HG03025 (cell line): ENCODE measurements around the gene CYGB.

Experiments
- ATAC-seq: cut with Tn5 transposase; IDR thresholded peaks from one replicate; pipeline ENCODE4 v1.9.1; 2021; ENCODE audit warnings: mild to moderate bottlenecking, moderate library complexity; ENCODE audit not compliant: unreplicated experiment, low FRiP score

The CYGB gene

DNA sequence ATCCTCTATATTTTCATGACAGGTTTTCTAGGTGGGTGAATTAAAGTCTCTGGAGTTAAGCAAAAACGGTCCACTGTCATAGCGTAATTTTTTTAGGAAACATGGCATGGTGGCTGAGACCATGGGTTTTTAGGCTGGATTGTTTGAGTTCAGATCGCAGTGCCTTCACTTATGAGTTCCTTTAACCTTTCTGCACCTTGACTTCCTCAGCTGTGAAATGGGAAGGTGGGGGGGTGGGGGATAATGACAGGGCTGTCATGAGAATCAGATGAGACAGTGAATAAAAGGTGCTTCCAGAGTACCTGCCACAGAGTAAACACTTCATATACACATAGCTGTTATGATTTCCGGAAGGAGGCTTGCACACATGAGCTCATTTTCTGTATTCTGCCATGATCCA is 14.2 kb upstream of the CYGB start:
- ATAC-seq = no peak

DNA sequence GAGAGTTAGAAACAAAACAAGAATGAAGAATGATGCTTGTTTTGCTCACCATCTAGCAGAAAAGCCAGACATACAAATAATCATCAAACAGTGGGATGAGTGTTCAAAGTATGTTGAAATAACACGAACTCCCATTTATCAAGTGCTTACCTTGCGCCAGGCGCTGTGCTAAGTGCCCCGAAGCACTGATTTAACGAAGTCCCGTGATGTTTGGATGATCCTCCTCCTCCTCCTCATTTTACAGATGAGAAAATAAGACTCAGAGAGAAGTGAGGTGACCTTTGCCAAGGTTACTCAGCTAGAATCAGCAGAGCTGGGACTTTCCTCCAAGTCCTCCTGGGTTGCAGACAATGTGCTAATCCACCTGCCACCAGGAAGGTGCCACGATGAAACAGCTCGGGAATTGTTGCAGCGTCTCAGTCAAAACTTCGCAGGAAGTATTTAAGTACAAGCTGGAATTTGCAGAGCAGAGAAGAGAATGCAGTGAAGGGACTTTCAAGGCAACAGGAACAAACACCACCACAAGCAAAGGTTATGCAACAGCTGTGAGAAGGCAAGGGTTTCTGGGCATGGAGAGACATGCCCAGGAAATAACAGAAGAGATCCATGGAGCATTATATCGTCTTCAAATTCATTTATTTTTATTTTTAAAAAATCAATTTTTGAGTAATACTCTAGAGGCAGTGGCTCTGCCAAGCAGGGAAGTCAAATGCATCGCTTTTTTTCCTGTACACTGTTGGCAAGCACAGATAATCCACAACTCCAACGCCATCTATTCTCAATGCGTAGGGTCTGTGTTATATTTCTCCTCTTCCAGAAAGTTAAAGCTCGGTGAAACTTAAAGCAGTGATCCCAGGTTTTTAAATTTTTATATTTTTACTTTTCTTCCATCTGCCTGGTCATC is 13.5 kb upstream of the CYGB start:
- no peak for ATAC-seq

DNA sequence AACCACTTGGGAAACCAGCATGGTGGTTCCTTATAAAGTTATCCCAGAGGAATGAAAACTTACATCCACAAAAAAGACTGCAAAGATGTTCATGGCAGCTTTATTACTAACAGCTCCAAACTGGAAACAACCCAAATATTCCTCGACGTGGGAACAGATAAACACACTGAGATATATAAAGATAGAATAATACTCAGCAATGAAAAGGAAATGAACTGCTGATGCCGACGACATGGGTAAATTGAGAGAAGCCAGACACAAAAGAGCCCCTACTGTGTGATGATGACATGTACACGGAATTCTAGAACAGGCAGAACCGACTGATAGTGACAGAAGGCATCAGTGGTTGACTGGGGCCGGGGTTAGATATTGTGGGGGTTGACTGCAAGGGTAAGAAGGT is 12.0 kb upstream of the CYGB start:
- ATAC-seq = no peak

DNA sequence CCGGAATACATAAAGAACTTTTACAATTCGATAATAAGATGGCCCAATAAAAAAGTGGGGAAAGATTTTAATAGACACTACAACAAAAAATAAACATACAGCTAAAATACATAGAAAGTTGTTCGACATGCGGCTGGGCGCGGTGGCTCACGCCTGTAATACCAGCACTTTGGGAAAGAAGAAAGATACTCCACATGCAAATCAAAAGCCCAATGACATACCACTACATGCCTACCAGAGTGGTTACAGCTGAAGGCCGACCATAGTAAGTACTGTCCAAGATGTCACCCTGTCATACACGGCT is 11.7 kb upstream of the CYGB start:
- ATAC-seq = no peak

DNA sequence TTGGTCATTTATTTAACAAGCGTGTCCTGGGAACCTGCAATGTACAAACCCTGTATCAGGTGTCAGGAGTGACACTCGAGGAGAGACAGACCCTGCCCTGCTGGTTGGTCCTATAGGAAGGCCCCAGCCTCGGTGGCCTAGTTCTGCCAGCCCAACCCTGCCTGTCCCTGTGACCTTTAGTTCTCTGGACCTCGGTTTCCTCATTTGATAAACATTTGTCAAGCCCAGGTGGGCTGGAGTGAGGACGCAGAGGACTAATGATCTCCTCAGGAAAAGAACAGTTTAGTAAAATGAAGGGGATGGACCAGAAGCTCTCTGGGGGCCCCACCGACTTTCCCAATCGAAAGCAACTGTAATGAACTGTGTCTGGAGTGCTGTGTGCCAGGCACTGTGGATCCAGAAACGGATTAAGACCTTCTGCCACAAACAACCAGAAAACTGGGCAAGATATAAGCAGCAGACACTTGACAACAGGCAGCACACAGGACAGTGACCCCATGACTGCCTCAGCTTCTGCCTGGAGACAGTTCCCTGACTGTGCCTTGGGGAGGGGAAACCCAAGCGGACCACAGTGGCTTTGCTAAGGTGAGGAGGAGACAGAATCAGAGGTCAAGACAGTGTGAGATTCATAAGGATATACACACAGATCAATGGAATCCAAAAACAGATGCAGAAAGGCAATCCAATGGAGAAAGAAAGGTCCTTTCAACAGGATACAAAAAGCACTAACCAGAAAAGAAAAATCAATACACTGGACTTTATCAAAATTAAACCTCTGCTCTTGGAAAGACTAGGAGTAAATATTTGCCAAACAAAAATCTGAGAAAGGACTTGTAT is 11.1 kb upstream of the CYGB start:
- no peak for ATAC-seq

DNA sequence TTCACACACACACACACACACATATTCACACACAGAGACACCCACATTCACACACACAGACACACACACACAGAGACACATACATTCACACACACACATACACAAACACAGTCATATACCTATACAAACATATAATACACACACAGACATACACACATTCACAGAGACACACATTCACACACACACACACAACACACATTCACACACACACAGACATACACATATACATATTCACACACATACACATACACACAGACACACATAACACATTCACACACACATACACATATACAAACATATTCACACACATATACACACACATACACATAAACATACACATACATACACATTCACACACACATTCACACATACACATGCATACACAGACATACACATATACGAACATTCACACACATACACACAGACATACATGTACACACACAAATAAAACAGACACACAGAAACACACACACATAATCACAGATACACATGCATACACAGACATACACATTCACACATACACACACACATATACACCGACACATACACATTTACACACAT is 10.2 kb upstream of the CYGB start:
- no peak for ATAC-seq

DNA sequence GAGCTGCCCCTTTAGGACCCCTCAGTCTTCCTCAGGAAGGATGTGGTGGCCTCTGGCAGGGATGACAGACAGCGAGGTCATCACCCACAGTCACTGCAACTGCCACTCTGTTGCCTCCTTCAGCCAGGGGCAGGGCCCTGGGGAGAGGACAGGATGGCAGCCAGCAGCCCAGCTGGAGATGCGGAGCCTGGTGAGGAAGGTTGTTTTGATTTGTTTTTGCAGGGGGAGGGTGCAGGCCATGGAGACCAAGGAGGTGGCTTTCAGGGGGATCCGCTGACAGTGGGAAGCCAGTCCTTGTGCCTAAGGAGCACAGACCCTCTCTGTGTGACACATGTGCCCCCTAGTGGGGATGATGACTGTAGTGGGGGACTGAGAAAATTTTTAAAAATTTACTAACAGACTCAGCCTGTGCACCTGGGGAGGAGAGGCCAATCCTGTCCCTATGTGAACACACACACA is 9.7 kb upstream of the CYGB start:
- ATAC-seq = no peak

DNA sequence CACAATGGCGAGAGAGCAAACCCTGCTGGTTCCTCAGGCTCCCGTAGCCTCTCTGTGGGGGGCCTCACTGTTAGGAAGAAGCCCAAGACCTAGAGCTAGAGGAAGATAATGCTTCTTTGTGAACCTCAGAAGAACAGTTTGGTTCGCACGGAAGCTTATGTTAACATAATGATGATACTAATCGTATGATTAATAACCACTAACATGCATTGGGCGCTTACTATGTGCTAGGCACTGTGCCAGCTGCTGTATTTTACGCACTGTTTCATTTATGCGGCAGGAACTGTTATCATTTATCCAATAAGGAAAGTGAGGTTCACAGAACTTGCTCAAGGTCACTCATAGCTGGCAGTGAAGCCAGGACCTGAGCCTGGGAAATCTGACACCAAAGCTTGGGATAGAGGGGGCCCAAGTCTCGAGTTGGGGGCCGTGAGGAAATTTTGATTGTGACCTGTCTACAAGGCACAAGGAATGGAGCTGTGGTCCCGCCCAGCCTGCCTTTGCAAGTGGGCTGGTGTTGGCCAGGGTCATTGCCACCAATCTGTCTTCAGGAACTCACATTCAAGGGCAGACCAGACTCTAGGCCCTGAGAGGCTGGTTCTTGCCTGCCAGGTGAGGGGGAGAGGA is 9.2 kb upstream of the CYGB start:
- ATAC-seq = no peak

DNA sequence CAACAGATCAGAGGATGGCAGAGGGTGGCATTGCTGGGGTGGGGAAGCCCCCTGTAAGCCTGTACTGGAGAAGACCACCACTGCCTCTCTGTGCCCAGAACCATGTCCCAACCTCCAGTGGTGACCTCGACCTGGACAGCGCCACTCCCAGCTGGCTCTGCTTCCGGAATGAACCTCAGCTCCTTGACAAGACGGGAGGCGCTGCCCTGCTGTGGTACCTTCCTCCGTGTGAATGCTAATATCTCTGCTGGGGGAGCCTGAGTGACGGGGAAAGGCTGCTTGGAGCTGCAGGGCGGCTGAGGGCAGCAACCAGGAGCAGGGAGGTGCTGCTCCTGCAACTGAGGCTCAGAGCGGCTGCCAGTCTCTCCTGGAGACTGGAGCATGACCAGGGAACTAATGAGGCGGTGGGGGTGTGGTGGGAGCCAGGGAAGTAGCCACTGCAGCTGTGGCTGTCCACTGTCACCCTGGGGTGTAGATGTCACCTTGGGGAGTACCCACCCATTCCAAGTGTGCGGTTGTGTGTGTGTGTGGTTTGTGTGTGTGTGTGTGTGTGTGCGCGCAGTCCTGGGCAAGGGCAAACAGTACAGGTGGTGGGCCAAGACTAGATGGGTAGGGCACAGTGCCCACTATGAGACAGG is 8.5 kb upstream of the CYGB start:
- ATAC-seq = no peak

DNA sequence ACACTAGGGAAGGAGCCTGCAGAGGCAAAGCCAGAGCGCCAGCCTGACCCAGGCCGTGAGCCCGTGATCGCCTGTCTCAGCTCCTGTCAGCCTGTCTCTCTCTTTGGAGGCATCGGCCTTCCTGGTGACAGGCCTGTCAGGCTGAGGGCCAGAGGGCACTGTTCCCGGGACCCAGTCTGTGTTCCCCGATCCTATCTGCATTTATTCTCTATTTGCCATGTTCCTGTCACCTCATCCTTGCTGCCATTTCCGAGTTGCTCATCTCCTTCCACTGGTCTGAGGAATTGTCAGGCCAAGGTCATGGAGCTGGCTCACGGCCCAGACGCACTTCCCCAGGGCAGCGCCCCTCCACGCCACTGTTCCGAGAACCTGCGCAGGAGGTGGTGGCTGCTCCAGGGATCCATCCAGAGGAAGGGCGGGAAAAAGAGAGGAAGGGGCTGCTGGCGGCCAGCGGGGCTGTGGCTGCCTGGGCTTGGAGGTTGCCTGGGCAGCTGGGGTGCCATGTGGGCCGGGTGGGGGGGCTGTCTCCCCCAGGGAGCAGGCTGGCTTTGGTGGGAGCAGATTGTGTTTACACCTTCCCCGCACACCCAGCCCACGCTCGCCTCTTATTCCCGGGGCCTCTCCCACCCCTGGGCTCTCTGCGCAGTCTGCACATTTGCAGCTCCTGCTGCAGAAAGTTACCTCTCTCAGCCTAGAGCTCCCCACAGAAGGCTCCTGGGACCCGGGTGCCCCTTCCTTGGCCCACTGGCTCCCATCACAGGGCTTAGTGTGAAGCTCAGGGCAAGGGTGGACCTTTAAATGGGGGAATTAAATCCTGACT is 7.2 kb upstream of the CYGB start:
- no peak for ATAC-seq

DNA sequence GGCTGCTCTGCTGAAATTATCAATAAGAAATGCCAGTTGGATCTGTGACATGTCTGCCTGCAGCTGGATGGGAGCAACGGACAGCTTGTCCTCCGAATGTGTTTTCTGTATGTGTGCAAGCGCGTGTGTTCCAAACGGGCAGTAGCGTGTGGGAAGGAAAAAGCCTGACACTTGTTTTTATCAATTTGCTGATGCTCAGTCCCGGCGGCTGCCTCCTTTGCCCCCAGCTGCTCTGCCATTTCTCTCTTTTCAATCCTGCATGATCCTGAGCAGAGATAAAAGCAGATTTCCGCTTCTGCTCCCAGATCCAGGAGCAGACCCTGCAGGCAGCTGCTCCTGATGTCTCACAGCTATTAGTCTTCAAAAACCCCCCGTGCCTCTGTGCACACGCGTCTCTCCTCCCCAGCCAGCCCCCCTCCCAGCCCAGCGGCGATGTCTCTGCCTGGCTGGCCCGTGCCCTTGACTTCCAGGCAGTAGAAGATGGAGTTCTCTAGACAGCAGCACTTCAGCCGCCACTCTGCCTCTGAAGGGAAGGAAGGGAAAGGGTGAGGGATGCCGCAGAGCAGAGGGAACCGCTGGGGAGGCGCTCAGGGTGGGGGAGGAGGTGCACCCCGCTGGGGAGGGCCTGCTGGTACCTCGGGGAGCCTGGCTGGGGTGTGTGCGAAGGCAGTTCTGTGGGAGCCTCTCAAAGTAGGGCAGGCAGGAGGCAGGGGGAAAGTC is 6.5 kb upstream of the CYGB start:
- ATAC-seq = no peak

DNA sequence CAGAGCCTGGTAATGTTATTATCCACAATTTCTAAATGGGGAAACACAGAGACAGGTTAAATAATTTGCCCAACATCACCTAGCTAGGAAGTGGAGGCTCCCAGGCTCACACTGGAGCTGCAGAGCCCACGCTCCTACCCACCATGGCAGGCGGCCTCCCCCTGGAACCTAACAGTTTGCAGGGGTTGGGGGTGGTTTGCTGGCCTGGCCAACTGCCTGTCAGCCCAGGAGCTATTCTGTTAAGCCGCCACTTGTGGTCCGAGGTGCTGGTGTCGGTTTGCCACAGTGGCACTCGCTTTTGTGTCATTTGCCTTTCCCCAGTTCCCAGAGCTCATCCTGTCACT is 5.9 kb upstream of the CYGB start:
- no peak for ATAC-seq

DNA sequence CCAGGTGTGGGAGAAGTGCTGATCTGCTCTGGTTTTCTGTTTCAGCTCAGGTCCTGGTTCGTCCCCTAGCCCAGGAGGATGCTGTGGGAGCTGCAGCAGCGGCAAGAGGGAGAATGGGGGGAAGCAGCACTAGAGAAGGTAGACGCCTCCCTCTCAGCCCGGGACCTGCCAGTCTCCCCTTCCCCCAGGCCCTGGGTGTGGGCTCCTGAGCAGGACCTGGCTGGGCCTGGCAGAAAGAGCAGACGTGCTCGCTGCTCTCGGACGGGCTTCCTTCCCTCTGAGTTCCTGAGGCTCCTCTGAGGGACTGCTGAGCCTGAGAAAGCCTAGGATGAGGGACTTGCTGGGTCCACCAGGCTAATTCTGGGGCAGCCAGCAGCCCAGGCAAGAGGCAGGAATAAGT is 5.5 kb upstream of the CYGB start:
- no peak for ATAC-seq

DNA sequence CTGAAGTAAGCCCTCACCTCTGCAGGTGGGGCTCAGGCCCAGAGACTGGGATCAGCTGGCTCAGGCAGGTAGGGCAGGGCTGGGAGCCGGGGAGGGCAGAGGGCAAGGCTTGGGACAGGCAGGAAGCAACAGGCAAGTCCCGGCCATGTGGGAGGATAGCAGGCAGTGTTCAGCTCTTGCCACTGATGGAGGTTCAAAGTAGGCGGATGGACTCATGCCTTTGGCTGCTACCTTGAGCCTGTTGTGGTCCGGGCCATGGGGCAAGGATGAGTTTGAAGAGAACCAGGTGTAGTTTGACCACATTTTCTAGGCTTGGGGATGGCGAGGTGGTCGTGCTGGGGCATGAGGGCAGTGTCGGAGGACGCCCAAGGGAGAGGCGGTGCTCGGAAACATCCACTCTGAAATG is 5.1 kb upstream of the CYGB start:
- no peak for ATAC-seq

DNA sequence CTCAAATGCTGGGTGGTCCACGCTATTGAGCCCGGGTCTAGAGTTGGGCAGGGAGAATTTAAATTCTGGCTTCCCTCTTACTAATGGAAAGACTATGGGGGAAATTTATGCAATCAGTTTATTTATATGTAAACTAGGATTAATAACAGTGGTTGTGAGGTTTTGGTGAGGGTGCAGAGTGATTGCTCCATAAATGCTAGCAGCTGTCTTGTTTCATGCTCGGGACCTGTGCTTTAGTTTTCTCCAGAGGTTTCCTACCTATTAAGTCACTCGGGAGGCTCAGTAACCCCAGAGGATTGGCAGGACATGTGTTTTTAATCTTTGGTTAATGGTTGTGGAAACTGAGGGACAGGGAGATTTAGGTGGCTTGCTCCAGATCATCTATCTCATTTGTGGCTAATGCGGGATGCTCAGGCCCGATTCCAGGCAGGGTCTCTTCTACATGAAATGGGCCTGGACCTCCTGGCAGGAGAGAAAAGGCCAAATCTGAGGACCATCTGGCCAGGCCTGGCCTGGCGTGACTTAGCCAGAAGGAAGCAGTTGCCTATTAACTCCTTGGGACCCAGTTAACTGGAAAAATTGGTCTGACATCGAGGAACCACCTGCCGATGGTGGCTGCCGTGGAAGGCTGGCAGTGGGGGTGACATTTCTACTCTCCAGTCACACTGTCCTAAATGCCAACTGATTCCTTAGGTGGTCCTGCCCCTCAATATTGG is 4.4 kb upstream of the CYGB start:
- ATAC-seq = no peak

DNA sequence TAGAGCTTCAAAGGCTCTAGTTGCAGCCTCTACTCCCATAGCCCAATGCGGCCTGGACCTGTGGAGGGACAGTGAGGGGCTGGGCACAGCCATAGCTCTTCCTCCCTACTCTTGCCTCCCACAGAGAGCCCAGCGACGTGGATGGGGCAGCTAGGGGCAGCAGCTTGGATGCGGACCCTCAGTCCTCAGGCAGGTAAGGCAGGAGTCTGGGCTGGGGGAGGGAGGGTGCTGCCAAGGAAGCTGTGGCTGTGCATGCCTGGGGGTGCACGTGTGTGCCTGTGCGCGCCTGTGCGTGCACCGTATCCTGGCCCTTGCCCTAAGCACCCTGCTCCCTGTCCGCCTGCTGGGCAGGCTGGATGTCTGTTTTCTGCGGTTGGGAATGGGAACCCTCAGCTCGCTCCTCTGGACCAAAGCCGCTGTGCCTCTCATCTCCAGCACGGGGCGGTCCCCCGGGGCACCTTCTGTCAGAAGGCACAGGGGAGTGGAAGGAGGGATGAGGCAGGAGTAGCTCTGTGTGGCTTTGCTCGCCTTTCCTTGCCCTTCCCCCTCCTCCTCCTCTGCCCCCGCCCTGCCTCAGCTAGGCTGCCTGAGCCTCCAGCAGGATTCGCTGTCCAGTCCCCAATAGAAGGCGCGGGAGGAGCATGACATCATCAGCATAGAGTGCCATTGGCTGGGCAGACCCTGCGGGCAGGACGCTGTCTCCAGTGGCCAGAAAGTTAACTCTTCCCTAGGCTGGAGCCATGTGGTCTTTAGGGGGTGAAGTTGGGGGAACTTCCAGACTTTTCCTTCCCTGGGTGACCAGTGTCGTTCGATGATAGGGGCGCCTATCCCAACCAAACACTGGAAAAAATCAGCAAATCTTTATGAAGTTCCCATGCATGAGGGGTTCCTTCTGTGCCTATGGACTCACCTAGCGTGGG is 3.1 kb upstream of the CYGB start:
- no peak for ATAC-seq

DNA sequence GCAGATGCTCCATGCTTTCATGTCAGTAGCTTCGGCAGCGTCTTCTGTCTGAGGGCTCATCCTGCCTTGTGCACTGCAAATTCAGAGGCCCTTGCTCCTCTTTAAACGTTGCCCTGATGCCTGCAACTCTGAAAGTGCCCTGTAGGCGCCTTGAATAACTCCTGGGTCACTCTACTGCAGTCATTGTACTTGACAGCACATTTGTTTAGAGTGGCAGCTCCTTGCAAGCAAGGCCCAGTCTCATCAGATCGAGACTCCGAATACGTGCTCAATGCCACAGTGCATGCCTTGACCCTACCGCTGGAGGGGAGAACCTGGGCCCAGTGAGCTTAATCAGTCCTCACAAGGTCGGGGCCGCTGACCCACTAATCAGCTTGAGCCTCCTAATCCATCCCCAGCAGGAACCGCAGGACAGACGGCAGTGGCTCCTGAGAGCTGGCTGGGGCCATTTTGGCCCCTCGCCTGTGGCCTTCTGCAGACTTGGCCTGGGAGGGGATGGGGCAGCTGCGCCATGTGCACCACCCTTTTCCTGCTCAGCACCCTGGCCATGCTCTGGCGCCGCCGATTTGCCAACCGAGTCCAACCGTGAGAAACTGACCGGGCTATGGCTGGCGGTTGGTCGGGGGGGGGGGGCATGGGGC is 2.2 kb upstream of the CYGB start, which contains the start of gene PRCD:
PRCD (plus strand) TSS at position 414 of the 641 bp plus-strand sequence; CDS start at position 512, 98 bp downstream.
- ATAC-seq = no peak
